GM12872 (cell line): Measurements from ENCODE around the gene M1AP.

Source experiments
- TF ChIP-seq, protein P1 (sequence below): IDR thresholded peaks from 3 replicates; pipeline ENCODE4 v1.5.1; 2011; ENCODE audit warnings: low read depth, mild to moderate bottlenecking, low read length, moderate library complexity; ENCODE audit not compliant: insufficient read depth

Gene M1AP

DNA sequence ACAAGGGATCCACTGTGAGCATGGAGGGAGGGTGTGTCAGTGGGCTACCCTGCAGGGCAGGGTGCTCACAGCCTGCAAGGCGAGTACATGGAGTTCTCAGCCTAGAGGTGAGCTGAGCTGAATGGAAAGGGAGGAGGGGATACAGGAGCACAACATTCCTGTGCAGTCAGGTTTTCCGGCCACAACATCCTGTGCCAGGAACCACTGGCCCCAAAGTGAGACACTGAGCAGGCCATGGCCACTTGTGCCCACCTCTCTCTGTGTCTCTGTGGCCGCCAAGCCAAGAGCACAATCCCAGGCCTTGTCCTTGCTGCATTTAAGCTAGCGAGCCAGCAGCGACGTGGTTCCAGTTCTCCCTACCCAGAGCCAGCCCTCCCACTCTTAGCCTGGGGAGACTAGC is 87.5 kb downstream of the M1AP start:
- TF ChIP-seq, protein P1, sequence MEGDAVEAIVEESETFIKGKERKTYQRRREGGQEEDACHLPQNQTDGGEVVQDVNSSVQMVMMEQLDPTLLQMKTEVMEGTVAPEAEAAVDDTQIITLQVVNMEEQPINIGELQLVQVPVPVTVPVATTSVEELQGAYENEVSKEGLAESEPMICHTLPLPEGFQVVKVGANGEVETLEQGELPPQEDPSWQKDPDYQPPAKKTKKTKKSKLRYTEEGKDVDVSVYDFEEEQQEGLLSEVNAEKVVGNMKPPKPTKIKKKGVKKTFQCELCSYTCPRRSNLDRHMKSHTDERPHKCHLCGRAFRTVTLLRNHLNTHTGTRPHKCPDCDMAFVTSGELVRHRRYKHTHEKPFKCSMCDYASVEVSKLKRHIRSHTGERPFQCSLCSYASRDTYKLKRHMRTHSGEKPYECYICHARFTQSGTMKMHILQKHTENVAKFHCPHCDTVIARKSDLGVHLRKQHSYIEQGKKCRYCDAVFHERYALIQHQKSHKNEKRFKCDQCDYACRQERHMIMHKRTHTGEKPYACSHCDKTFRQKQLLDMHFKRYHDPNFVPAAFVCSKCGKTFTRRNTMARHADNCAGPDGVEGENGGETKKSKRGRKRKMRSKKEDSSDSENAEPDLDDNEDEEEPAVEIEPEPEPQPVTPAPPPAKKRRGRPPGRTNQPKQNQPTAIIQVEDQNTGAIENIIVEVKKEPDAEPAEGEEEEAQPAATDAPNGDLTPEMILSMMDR = no peak

GRCh38 chr2:74559912-74560311 is 88.2 kb downstream of the M1AP start:
- TF ChIP-seq, protein P1 = no peak

DNA sequence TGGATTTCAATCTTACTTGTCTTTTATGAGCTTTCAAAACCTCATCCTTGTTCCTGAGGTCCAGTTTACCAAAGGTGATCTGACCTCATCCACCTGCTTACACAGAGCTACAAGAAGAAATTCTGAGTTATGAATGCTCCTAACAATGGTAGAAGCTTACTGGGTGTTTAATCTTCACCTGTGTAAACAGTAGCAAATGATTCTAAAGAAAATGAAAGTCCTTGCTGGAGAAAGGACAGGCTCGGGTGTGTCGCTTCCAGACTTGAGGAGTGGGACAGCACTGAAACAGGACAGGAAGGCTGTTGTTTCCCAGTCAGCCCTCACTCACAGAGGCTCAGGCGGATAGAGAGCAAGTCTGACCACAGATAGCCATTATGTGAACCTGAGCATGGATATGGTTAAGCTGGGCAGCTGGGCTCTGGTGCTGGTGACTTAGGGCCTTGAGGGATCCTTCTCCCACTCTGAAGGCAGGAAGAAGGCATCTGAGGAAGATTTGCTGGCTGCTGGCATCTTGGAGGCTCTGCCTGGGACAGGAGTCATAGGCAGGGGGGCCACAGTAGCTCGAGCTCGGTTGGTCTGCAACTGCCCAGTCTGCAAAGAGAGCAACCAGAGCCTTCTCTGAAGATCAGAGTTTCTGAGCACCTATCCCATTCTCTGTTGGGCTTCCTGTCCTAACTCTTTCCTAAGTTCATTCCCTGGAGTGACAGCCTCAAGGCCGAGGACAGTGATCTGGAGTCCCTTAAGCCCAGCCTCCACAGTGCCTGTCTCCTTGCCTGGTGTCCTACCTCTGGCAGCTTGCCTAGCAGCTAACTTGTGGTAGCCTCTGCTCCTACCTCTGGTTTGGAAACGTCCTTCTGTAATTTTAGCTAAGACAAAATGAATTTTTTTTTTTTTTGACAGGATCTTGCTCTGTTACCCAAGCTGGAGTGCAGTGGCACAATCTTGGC is 89.6 kb downstream of the M1AP start:
- TF ChIP-seq, protein P1 = no peak

DNA sequence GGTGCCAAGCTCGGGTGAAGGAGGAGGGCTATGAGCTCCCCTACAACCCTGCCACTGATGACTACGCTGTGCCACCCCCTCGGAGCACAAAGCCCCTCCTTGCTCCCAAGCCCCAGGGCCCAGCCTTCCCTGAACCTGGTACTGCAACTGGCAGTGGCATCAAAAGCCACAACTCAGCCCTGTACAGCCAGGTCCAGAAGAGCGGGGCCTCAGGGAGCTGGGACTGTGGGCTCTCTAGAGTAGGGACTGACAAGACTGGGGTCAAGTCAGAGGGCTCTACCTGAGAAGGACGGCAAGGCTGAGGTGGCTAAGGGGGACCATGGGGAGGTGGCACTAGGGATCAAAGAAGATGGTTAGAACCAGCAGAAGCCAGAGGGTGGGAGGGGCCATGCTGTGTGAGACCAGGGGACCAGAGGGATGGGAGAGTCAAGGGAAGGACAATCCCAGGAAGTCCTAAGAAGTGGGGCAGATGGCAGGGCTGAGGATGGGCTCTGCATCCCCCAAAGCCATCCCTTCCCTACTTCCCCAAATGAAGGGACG is 91.2 kb downstream of the M1AP start:
- TF ChIP-seq, protein P1 = no peak

GRCh38 chr2:74556159-74556558 is 92.0 kb downstream of the M1AP start:
- TF ChIP-seq, protein P1 = no peak

- TF ChIP-seq, protein P1 = no peak
These were observed 92.5 kb downstream of the M1AP start for GRCh38 chr2:74555610-74556103.

GRCh38 chr2:74554820-74555531 is 93.2 kb downstream of the M1AP start:
- TF ChIP-seq, protein P1 = no peak
